ENCODE results near the gene PRELID1. TPM values are rescaled to one million over a fixed set of nuclear protein-coding genes. Genes with fewer than 3 reads are reported as not detected.
A peak's percentile ranks its signal among the peaks of the same experiment; 100 is the strongest.

The PRELID1 gene
- total RNA-seq, 1 donor from 2014 or later: 42.4 TPM

GRCh38 chr5:177311723-177312648 lies 8.4 kb downstream of the PRELID1 start, which contains the start of gene MXD3:
Gene MXD3 (minus strand): TSS chr5:177311898. CDS start chr5:177311830, 68 bp downstream.
- no peak for FAIRE-seq
- DNase-seq (ENCODE audit: low spot score in 2 of 2): peak; percentile 95 to 99

- FAIRE-seq (no peak), DNase-seq (ENCODE audit: low spot score in 2 of 2) (no peak)
Measured at GRCh38 chr5:177312649-177313181, 9.1 kb downstream of the PRELID1 start.

DNA sequence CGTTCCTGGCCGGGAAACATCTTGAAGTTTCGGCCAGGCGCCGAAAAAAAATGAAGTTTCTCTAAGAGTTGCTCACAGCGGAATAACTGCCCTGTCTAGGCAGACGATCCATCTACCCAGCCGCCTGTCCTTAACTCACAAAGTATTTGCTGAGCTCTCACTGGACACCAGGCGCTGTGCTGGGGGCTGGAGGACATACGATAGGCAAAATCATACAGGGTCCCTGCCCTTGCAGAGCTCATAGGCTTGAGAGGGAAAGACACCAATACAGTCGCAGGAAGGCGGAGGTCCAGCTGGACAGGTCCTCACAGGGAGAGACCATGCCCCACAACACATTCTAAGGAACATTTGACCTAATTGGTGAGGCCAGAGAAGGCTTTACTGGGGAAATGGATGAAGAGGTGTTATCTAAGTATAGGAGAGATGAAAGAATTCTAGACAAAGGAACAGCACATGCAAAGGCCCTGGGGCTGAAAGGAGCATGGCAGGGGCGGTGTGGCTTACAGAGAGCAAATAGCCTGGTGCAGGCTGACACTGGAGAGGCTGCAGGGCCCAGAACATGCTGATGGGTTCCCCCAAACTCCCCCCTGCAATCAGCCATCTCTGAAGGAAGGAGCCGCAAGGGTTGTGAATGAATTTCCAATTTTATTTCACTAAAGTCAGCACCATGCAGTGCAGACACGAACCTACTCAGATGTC lies 10.1 kb downstream of the PRELID1 start:
- FAIRE-seq (no peak), DNase-seq (ENCODE audit: low spot score in 2 of 2) (no peak)

DNA sequence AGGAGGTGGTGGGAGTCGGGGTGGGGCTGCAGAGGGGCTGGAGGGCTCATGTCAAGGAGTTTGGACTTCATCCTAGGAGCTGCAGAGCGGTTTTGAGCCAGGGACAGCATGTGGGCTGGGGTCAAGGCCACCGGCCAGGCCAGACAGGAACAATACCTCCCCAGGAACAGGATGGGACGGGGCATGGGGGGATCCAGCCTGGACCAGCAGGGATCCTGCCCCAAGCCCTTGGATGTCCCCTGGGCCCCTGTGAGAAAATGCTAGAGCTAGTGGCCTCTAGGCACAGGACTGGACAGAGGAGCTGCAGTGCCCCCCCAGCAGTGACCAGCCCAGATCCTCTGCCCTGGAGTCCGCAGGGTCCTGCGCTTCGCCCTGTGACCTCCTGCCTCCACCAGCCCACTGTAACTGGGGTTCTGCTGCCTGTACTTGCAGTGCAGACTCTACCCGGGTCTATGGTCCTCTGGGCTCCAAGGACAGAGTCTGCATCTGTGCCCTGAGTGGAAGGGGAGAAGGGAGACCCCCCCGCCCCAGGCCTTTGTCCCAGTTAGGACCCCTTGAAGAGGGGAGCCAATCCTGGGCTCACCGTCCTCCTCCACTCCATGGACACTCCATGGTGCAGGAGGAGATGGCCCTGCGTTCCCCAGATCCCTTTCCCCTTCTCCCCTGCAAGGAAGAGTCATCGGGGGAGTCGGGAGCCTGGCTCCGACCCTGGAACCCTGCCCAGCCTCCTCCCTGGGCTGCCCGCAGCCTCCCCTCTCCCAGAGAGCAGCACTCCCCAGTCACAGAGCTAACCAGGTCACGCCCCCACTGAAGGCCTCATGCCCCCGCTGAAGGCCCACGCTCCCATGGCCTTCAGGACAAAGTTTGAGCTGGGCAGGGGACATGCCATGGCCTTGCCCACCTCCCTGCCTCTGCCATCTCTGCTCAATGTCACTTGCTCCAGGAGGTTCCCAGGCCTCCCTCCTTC lies 11.1 kb downstream of the PRELID1 start:
- DNase-seq (ENCODE audit: low spot score in 2 of 2) (no peak), FAIRE-seq (no peak)

GRCh38 chr5:177315411-177315810 lies 11.8 kb downstream of the PRELID1 start:
- DNase-seq (ENCODE audit: low spot score in 2 of 2): no peak
- no peak for FAIRE-seq

DNA sequence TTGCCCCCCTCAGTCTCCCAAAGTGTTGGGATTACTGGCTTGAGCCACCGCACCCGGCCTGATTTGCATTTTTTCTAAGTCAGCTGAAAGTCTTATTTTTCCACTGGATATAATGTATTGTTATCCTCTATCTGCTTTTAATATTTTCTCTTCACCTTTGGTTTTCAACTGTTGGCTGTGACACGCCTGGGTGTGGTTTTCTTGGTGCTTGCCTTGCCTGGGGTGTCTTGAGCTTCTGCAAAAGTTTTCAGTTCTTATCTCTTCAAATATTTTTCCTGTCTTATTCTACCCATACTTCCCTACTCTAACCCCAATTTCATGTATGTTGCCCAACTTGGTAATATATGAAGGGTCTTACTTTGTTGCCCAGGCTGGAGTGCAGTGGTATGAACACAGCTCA lies 12.4 kb downstream of the PRELID1 start:
- FAIRE-seq (no peak), DNase-seq (ENCODE audit: low spot score in 2 of 2) (no peak)

GRCh38 chr5:177317959-177318377 lies 14.4 kb downstream of the PRELID1 start:
- FAIRE-seq: no peak
- peak in 1 of 2 donors; percentile 74 for DNase-seq (ENCODE audit: low spot score in 2 of 2)

DNA sequence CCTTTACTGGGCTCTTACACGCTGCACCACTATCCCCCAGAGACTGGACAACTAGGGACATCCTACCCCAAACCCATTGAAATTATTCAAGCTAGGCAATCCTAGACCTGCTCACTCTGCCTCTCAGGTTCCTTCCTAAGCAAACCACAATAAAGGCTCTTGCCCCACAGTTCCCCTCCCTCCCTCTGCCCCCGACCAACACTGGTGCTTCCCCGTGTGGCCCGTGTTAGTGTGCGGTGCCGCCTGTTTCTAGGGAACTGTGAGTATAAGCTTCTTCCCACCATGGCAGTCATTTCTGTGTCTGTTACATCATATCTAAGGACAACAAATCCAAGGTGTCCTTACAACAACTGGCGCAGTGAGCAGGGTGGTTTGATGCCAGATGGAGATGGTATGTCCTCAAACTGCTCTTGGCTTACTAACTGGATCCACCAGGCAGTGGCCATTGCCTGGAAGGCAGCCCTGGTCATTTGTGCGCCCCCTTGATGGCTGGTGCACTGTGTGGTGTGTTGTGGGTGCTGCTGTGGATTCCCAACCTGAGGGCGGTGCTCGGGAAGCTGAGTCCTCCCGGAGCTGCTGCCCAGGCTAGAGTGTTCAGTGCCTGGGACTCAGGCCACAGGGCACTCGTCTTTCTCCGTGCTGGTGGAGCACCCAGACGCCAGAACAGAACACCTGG lies 16.5 kb downstream of the PRELID1 start:
- FAIRE-seq (no peak), DNase-seq (ENCODE audit: low spot score in 2 of 2) (no peak)

- DNase-seq (ENCODE audit: low spot score in 2 of 2) (no peak), FAIRE-seq (no peak)
Measured at GRCh38 chr5:177320879-177321278, 17.3 kb downstream of the PRELID1 start.

DNA sequence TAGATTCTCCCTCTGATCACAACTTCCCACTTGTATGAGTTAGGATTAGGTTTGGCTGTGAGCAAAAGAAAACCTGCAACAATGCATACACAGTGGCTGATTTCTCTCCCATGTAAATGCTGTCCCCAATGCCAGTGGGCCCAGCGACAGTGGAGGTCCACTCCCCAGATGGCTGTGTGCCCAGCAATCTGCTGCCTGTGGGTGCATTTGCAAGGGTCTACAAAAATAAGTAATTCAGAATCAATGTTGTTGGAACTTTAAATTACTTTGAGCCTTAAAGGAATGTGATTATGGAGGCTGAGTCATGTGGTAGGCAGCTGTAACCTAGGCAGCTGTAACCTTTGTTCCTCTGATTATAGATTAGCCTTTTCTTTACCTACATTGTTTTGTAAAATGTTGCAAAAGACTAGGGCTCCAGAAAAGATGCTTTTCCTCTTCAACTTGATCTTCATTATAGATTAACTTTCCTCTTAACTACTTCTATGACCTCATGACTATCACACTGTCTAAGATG lies 22.3 kb downstream of the PRELID1 start:
- DNase-seq (ENCODE audit: low spot score in 2 of 2): no peak
- FAIRE-seq: no peak

DNA sequence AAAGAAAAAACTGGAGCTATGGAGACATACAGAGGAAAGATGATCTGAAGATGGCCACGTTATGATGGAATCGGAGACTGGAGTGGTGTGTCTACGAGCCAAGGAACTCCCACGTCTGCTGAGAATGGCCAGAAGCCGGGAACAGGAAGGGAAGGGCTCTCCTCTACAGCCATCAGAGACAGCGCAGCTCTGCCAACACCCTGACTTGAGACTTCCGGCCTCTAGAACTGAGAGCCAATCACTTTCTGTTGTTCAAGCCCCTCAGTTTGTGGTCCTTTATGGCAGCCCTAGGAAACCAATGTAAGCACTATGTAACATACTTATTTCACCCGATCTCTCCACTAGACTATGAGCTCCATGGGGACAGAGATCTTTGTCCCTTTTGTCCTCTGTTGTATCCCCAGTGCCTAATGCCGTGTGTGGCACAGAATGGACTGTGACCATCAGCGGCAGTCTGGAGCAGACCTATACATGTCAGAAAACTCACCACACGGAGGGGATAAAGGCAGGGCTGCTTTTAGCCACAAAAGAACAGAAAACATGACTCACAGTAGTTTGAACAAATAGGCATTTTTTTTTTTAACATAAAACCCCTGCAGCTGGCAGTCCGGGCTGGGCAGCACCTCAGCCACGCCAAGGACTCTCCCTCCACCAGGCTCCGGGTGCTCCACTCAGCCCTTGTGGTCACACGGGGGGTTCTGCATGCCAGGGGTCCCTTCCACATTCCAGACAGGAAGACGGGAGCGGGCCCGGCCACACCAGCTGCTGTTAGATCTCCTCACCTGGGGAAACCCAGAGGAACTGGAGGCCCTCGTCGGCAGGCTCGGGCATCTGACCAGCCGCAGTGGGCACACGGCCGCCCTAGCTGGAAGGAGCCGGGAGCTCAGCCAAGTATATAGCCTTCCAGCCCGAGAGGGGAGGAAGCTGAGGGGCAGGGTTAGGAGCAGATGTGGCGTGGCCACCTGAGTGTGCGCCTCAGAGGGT lies 24.2 kb downstream of the PRELID1 start:
- no peak for DNase-seq (ENCODE audit: low spot score in 2 of 2)
- no peak for FAIRE-seq

DNA sequence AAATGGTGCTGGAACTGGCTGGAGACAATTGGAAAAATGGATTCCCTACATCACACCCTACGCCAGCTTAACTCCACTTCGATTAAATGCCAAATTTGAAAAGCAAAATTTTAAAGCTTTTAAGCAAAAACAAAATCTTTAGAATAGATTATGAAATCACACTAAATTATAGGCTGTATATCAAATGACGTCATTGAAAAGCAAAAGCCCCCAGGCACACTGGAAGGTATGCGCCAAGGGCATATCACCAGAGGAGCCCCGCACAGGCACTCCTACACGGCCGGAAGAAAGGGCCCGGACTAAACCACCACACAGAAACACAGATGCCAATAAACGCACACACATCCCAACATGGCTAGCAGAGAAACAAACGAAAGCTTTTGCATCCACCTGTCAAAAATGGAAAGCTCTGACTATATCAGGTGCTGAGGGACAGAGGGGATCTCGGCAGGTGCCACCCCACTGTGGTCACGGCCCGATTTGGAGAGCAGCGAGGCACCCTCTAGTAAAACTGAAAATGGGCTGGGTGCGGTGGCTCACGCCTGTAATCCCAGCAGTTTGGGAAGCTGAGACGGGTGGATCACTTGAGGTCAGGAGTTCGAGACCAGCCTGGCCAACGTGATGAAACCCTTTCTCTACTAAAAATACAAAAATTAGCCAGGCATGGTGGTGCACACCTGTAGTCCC lies 25.1 kb downstream of the PRELID1 start:
- DNase-seq (ENCODE audit: low spot score in 2 of 2) (no peak), FAIRE-seq (no peak)

GRCh38 chr5:177329883-177330282 lies 26.3 kb downstream of the PRELID1 start:
- DNase-seq (ENCODE audit: low spot score in 2 of 2) (no peak), FAIRE-seq (no peak)

DNA sequence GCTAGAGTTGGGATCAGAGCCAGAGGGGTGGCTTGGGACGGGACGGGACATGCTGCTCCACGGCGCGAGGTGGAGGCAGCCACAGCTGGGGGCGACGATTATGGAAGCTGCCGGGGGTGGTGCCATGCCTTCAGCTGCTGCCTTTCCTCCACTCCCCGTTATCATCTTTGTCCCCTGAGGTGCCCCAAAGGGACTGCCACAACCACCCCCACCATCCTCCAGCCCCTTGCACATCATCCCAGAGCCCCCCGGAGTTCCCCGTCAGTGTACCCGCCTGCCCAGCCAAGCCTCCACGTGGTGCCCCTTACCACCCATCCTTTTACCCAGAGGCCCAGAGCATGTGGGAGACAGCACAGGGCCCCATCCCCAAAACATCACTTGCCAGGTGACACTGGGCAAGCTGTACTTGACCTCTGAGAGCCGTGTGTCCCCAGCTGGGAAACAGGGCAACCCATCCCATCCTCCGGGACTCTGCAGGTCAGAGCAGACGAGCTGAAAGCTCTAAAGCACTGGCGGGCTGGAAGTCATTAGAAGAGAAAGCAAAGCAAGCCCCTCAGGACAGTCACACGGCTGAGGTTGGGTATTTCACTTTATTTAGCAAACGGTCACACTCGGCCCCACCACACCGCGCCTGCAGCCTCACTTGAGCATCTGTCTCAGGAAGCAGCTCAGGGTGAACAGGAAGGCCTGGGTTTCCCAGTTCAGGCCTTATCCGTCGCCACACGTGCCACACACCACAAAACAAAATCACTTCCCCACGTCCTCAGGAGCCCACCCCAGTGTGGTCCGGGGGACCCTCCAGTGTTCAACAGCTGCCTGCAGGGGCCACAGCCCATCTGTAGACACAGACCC lies 27.6 kb downstream of the PRELID1 start:
- FAIRE-seq: no peak
- no peak for DNase-seq (ENCODE audit: low spot score in 2 of 2)

DNA sequence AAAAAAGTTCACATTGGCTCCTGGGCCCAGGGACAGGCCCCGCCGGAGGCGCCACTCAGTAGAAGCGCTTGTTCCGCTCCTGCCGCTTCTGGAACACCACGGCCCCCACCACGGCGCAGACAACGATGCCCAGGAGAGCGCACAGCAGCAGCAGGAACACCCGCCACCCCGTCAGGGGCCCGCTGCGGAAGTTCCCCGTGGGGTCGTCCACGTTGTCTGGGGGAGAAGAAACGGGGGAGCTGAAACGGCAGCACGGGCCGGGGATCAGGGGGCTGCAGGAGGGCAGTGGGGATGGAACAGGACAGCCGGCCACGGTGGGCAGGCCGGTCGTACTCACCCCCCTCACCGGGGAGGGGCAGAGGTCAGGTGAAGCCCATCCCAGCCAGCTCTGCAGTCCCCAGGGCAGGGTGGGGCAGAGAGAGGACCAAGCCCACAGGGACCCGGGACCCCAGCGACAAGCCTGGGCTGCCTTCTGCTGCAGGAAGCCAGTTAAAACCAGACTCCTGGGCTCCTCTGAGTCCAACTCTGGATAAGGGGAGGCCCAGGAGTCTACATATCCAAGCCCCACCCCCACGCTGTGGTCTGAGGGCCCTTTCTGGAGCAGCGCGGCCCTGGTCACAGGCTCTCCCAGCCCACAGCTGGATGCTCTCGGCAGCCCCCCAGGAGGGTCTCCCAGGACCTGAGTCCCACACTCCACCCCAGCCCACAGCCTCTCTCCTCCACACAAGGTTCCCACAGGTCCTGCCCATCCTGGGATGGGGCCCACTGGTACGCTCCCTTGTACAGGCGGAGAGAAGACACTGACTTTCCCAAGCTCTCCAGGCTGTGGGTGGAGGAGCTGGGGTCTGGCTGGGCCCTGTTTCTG lies 28.7 kb downstream of the PRELID1 start:
- DNase-seq (ENCODE audit: low spot score in 2 of 2): no peak

DNA sequence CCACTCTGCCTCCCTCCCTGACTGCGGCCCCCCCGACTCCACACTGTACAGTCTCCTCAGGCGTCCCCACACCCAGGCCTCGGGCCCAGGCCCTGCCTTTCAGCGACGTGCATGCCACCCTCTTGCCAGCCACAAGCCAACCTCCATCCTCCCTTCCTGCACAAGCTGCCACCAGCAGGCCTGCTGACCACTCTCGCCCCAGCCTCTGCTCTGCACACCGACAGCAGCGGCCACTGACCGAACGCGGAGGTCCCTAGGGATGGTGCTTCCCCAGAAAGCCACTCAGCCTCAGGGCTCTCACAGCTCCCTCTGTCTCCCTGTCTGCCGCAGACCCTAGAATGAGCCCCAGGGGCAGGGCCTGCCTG lies 29.3 kb downstream of the PRELID1 start:
- FAIRE-seq (no peak), DNase-seq (ENCODE audit: low spot score in 2 of 2) (no peak)

More for the DNA sequence above, 28.7 kb downstream of the PRELID1 start:
- no peak for FAIRE-seq
